Parathyroid adenoma (tissue), 2 donors: Measurements from ENCODE around the gene GRM8.

Experiments used
- H2AFZ ChIP-seq: fragments of 300-600 bp; sonication (generic); one replicate; pipeline ENCODE4 v1.7.0; 2017; ENCODE audit warnings: antibody characterized with exemption, mild to moderate bottlenecking
- H3K27ac ChIP-seq: fragments of 300-600 bp; sonication (generic); one replicate; pipeline ENCODE4 v1.7.0; 2017
- H3K27me3 ChIP-seq: fragments of 300-600 bp; sonication (generic); one replicate; pipeline ENCODE4 v1.7.0; 2017; ENCODE audit warnings: low read length; ENCODE audit not compliant: control insufficient read depth, insufficient read depth
- H3K36me3 ChIP-seq: fragments of 300-600 bp; sonication (generic); one replicate; pipeline ENCODE4 v1.7.0; 2017; ENCODE audit warnings: low read length; ENCODE audit not compliant: control insufficient read depth, insufficient read depth
- H3K4me1 ChIP-seq: fragments of 300-600 bp; sonication (generic); one replicate; pipeline ENCODE4 v1.7.0; 2017; ENCODE audit warnings: control low read depth
- H3K4me2 ChIP-seq: fragments of 300-600 bp; sonication (generic); one replicate; pipeline ENCODE4 v1.7.0; 2017; ENCODE audit warnings: low read length
- H3K4me3 ChIP-seq: fragments of 300-600 bp; sonication (generic); one replicate; pipeline ENCODE4 v1.7.0; 2017; ENCODE audit warnings: low read depth, low read length
- H3K79me2 ChIP-seq: fragments of 300-600 bp; sonication (generic); one replicate; pipeline ENCODE4 v1.7.0; 2017; ENCODE audit warnings: control low read depth
- H3K9ac ChIP-seq: fragments of 300-600 bp; sonication (generic); one replicate; pipeline ENCODE4 v1.7.0; 2017; ENCODE audit warnings: mild to moderate bottlenecking
- H3K9me3 ChIP-seq: fragments of 300-600 bp; sonication (generic); one replicate; pipeline ENCODE4 v1.7.0; 2017; ENCODE audit warnings: low read length; ENCODE audit not compliant: control insufficient read depth
- TF ChIP-seq, protein P1 (sequence below): fragments of 300-600 bp; sonication (generic); IDR thresholded peaks from one replicate; pipeline ENCODE4 v1.7.0; 2017; ENCODE audit warnings: antibody characterized with exemption, mild to moderate bottlenecking
- donor health status: primary hyperparathyroidism.

The GRM8 gene

DNA sequence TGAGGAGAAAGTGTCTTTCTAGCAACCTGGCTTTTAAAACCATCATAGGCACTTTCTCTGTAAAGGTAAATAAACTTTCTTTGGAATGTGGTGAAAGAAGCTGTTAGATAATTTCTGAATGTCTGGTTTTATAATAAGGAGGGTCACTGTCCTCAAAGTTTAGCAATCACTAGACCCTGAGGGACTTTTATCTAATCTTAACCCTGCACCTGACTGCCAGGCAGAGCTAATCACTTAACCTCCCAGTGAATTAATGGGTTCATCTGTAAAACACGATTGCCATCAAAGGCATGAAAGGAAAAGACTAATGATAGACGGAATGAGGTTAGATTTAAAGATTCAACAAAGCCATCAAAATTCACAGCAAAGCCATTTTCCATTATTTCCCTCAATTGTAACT is 553.8 kb downstream of the GRM8 start:
- H3K4me1 ChIP-seq, result no peaks in the 10 kb centered on the region
- H3K4me2 ChIP-seq, result no peak overlapping the region
- no peaks in the 10 kb centered on the region for H3K36me3 ChIP-seq
- TF ChIP-seq, protein P1, sequence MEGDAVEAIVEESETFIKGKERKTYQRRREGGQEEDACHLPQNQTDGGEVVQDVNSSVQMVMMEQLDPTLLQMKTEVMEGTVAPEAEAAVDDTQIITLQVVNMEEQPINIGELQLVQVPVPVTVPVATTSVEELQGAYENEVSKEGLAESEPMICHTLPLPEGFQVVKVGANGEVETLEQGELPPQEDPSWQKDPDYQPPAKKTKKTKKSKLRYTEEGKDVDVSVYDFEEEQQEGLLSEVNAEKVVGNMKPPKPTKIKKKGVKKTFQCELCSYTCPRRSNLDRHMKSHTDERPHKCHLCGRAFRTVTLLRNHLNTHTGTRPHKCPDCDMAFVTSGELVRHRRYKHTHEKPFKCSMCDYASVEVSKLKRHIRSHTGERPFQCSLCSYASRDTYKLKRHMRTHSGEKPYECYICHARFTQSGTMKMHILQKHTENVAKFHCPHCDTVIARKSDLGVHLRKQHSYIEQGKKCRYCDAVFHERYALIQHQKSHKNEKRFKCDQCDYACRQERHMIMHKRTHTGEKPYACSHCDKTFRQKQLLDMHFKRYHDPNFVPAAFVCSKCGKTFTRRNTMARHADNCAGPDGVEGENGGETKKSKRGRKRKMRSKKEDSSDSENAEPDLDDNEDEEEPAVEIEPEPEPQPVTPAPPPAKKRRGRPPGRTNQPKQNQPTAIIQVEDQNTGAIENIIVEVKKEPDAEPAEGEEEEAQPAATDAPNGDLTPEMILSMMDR, result no peak
- H3K27me3 ChIP-seq, result no peaks in the 10 kb centered on the region
- no peak overlapping the region for H3K9ac ChIP-seq
- no peaks in the 10 kb centered on the region for H3K9me3 ChIP-seq
- H2AFZ ChIP-seq, result no peak overlapping the region
- no peak overlapping the region for H3K27ac ChIP-seq
- H3K79me2 ChIP-seq, result no peaks in the 10 kb centered on the region
- no peak overlapping the region for H3K4me3 ChIP-seq

DNA sequence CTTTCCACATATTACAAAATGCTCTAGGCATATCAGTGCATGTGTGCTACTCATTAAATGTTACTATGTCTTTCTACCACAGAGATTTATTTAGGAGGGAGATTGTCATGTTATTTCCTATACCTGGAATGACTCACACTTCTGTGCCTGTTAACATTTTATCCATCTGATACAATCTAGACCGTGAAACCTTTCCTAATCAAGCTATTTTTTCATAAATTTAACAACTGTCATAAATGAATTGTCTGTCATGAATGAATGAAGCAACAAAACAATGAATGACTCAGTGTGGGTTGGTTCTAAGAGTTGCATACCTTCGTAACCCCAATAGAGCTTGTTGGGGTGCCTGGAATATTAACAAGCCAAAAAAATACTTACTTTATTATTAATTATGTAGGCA is 554.3 kb downstream of the GRM8 start:
- Histone ChIP-seq H3K27ac (no peak overlapping the region), H3K4me1 (no peaks in the 10 kb centered on the region), H3K9ac (no peak overlapping the region), H3K27me3 (no peaks in the 10 kb centered on the region), H3K4me2 (no peak overlapping the region), H2AFZ (no peak overlapping the region), H3K79me2 (no peaks in the 10 kb centered on the region), H3K9me3 (no peaks in the 10 kb centered on the region), H3K4me3 (no peak overlapping the region), H3K36me3 (no peaks in the 10 kb centered on the region)
- TF ChIP-seq, protein P1, result no peak

DNA sequence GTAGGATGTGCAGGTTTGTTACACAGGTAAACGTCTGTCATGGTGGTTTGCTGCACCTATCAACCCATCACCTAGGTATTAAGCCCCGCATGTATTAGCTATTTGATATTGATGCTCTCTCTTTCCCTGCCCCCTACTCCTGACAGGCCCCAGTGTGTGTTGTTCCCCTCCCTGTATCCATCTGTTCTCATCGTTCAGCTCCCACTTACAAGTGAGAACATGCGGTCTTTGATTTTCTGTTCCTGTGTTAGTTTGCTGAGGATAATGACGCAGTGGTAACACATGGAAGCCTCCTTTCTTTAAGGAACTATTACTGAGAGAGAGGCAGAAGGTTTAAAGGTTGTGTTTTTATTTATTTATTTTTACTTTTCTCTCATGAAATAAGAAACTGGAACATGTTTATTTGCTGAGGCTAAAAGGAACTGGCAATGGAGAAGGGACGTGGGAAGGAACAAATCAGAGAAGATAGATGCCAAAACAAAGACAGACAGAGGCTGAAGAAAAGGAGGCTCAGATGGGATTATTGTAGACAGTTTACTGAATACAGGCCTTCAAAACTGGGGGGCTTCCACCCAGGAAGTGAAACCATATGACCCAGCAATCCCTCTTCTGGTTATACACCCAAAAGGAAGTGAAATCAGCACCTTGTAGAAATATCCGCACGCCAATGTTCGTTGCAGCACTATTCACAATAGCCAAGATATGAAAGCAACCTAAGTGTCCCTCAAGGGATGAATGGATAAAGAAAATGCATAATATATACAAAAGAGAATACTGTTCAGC is 556.3 kb downstream of the GRM8 start:
- H3K4me2 ChIP-seq, result no peak overlapping the region
- H3K36me3 ChIP-seq, result no peaks in the 10 kb centered on the region
- TF ChIP-seq, protein P1, result no peak
- H3K9ac ChIP-seq, result no peak overlapping the region
- no peak overlapping the region for H3K27ac ChIP-seq
- no peaks in the 10 kb centered on the region for H3K4me1 ChIP-seq
- no peaks in the 10 kb centered on the region for H3K9me3 ChIP-seq
- H3K79me2 ChIP-seq, result no peaks in the 10 kb centered on the region
- no peak overlapping the region for H3K4me3 ChIP-seq
- H3K27me3 ChIP-seq, result no peaks in the 10 kb centered on the region
- H2AFZ ChIP-seq, result no peak overlapping the region

DNA sequence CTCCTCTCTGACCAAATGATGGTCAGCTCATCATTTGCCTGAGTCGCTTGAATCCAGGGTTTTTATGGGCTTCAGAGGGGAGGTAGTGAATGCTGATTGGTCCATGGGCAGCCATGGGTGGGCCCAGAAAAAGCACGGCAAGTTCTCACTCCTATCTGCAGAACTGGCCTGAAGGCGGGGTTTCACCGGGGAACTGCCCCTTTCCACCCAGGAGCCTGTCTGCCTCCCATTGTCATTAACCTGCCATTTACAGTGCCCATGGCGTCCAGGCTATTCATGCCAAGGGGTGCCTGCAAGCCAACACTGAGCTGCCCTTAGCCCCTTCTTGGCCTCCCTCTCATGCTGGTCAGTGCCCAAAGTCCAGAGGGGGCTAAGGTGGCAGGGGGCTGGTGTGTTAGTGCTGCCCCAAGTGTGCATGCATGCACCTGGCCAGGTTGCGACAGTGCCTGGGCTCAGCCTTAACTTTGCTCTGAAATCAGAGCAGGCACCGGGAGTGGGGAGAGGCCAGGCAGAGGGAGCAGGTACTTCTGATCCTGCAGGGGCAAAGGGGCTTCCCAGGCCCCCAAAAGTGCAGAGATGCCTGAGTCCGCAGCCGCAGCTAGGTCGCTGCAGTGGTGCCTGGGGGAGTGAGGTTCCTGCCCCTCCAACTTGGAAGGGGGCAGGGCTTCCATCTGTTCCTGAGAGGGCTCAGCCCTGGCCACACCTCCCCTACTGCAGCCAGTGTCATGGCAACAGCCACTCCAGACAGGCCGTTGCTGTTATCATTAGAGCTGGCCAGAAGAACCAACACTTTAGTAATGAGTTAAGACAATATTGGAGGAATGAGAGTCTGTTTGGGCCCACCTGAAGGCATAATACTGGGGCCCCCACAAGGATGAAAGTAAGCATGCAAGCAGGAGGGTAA is 561.6 kb downstream of the GRM8 start:
- no peaks in the 10 kb centered on the region for H3K36me3 ChIP-seq
- no peaks in the 10 kb centered on the region for H3K9me3 ChIP-seq
- H2AFZ ChIP-seq, result no peak overlapping the region
- H3K4me3 ChIP-seq, result no peak overlapping the region
- H3K27me3 ChIP-seq, result no peaks in the 10 kb centered on the region
- no peak overlapping the region for H3K9ac ChIP-seq
- TF ChIP-seq, protein P1, result no peak
- H3K4me2 ChIP-seq, result no peak overlapping the region
- H3K27ac ChIP-seq, result no peak overlapping the region
- H3K4me1 ChIP-seq, result no peaks in the 10 kb centered on the region
- no peaks in the 10 kb centered on the region for H3K79me2 ChIP-seq
